DMS 273 (cell line): ENCODE results near the gene CEL.
A peak's percentile ranks its signal among the peaks of the same experiment; 100 is the strongest.

ENCODE experiments used
- DNase-seq: peaks from one replicate; lab custom pipeline; 2025; ENCODE audit not compliant: unreplicated experiment; lab: John Stamatoyannopoulos, UW

CEL gene

DNA sequence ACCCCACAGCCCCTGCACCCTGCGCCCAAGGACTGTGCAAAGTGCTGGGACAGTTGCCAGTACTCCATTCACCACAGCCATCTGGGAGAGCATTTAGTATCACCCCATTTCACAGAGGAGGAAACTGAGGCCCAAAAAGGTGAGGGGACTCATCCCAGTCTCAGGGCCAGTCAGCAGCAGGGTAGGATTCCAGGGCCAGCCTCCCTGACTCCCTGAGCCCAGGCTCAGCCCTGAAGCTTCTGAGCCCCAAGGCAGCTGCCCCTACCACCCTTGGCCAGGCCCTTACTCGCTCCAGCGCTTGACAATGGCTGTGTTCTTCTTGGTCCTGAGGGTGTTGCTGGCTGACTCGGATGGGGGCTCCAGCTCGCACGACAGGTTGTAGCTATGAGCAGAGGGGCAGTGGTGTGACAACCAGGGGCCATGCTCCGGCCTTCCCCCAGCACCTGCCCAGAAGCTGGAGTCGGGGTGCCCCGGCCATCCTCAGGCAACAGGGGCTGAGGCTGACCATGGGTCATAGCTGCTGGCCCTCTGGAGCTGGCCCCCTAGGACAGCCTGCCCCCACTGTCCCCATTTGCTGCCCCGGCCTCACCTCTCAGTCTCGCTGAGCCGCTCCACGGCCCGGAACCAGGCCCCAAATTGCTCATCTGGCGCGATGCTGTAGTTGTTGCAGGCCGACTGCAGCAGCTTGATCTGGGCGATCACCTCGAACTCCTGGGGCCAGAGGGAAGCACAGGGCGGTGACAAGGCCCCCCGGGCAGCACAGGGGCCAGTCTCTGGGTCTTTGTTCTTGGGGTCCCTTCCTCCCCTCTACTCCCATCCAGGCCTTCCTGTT is 40.6 kb downstream of the CEL start:
- DNase-seq, result no peak

DNA sequence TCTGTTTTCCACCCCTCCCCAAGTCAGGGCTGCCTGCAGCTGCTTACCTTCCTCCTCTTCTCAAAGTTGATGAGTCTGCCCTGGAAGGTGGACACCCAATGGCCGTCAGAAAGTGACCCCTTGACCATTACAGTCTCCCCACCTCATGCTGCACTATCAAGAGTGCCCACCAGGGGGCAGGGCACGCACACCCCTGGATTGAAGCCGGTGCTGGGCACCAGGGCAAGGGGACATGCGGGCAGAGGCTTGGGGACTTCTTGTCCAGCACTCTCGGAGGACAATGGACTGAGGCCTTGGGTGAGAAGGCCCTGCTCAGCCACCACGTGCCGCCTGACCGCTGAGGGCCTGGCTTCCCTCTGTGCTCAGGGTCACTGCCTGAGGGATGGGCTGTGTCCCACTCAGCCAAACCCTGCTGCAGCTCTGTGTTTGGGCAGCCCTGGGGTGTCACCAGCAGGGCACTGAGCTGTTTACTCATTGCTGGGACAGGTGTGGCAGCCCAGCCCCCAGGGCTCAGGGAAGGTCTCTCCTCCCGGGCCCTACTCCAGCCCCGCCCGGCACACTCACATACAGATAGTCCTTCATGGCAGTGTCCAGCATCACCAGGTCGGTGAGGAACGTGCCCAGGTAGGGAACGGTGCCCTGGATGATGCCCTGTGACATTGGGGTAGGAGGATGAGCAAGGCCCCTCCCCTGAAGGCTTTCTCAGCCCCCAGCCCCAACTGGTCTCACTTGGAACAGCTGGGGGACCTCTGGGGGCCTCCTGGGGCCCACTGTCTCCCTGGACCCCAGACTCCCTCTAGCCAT is 41.6 kb downstream of the CEL start:
- peak; percentile 47 for DNase-seq

DNA sequence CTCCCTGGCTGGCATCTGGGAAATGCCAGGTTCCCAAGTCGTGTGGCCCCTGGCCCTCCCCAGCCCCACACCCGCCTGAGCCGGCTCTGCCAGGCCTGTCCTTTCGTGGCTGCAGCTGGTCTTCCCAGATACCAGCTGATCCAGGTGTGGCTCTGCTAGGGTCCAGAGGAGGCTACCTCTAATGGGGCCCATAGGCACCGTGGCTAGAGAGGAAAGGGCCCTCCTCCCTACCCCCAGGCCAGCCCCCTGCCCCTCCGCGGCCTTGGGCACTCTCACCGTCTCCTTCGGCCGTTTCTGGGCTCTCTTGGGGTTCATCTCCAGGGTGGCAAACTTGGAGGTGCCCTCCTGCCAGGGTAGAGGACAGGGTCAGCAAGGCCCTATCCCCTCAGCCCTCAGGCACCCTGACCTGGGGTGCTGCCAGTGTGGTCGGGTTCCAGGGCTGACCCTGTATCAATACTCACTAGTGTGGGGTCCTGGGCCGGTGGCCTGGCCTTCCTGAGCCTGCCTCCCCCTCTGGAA is 42.3 kb downstream of the CEL start:
- no peak for DNase-seq

- DNase-seq, result no peak
These were observed 43.1 kb downstream of the CEL start for GRCh38 chr9:133104718-133105460.

DNA sequence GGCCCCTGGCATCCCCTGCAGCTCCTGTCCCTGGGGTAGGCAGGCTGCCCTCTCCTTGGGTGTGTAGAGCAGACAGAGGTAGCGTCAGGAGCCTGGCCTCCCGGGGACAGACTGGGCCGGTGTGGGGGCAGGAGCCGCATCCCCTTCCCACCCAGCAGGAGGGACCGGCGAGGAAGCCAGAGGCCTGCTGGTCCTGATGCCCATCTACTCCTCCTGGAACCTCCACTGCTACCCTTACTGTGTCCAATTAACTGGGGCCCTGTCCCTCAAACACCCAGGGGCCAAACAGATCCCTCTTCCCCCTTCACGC is 43.6 kb downstream of the CEL start:
- DNase-seq, result no peak

- no peak for DNase-seq
These were observed 44.9 kb downstream of the CEL start for GRCh38 chr9:133106511-133107244.

DNA sequence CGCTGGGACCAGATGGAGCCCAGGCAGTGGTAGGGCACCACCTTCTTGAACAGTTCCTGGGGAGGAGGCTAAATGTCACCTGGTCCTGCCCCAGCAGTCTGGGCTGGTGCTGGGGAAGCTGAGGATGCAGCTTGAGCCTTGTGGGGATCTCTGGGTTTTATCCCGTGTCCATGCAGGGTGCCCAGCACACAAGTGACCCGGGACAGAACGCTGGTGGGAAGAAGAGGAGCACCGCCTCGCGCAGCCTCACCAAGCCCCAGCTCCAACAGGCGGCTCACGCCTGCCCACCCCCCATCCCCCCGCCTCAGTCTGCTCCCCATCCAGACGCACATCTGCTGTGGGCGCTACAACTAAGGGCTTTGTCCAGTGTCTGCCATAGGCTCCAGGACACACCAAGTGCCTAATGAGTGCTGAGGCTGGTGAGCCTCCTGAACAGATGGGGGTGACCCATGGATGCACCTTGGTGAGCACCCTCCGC is 45.5 kb downstream of the CEL start:
- DNase-seq, result no peak

DNA sequence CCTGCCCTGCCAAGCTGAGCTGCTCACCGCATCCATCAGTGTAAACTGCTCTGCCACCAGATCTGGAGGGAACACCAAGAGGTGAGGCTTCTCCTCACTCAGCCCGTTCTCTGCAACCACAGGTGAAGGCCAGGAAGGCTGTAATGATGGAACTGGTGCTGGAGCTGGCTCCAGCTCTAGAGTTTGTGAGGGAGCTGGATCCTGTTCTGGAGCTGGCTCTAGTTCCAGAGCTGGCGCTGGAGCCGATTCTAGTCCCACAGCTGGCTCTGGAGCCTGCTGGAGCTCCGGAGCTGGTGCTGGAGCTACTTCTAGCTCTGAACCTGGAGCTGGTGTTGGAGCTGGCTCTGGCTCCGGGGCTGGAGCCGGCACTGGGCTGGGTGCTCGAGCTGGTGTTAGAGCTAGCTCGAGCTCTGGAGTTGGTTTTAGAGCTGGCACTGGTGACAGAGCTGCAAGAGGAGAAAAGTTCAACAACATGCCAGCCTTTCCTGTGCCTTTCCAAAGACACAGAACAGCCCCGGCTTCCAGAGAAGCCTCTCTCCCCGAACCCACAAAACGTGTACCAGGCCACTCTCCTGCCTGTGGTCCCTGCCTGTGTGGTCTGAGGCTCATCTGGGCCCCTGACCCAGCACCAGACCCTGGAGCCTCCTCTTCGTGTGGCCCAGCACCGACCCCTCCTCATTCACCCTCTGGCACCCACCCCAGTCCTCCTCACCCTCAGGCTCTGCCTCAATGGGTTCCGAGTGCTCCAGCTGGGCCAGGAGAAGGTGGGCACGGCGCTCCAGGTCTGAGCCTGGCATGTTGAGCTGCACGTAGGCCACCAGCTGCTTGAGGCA is 46.4 kb downstream of the CEL start:
- DNase-seq, result no peak

DNA sequence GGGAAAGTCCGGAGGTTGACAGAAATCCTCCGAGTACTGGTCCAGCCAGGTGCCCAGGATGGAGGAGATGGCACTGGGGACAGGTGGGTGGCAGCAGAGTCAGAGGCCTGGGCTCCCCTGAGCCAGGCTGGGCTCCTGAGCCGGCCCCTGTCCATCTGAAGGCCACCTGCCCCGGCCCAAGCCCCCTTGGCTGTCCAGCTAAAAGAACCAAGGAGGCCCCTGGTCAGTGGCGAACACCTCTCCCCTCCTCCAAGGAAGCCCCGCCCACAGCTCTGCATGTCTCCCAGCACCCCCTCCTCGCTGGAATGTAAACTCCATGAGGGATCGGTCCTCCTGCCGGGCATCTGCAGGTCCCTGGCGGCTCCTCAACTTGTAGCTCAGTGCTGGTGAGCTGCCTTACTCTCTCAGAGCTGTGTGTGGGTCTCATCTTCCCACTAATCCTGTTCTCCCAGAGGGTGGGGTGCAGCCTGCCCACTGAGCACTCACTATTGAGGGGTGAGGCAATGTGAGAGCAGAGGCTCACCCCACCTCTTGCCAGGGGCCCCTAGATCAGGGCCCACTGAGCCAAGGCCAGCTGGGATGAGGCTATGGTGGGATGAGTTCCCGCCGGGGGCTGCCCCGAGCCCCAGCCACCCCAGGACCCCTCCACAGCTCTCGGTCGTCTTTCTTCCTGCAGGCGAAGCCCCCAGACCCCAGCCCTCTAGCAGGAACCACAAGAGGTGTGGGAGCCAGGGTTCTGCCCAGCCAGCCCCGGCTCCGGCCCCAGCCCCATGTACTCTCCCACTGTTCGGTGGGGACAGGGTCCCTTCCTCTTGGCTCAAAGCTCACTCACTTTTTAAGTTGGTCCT is 47.2 kb downstream of the CEL start:
- DNase-seq, result no peak

- no peak for DNase-seq
These were observed 48.3 kb downstream of the CEL start for GRCh38 chr9:133109931-133110650.

GRCh38 chr9:133111808-133112662 is 50.3 kb downstream of the CEL start:
- no peak for DNase-seq

DNA sequence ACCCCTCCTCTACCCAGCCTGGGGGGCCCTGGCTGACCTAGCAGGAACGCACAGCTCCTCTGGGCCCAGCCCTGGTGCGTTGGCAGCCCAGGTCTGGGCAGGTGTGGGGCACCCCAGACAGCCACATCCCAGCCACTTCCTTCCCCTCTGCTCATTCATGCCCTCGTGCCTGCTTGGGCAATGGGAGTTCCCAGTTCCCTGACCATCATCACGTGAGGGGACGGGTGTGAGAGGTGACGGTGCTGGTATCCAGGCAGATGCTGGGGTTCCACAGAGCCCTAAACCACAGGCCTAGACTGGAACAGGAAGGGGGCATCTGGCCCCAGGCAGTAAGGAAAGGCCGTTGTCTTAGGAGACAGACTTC is 50.9 kb downstream of the CEL start:
- DNase-seq, result no peak

GRCh38 chr9:133113163-133113948 is 51.6 kb downstream of the CEL start:
- no peak for DNase-seq

DNA sequence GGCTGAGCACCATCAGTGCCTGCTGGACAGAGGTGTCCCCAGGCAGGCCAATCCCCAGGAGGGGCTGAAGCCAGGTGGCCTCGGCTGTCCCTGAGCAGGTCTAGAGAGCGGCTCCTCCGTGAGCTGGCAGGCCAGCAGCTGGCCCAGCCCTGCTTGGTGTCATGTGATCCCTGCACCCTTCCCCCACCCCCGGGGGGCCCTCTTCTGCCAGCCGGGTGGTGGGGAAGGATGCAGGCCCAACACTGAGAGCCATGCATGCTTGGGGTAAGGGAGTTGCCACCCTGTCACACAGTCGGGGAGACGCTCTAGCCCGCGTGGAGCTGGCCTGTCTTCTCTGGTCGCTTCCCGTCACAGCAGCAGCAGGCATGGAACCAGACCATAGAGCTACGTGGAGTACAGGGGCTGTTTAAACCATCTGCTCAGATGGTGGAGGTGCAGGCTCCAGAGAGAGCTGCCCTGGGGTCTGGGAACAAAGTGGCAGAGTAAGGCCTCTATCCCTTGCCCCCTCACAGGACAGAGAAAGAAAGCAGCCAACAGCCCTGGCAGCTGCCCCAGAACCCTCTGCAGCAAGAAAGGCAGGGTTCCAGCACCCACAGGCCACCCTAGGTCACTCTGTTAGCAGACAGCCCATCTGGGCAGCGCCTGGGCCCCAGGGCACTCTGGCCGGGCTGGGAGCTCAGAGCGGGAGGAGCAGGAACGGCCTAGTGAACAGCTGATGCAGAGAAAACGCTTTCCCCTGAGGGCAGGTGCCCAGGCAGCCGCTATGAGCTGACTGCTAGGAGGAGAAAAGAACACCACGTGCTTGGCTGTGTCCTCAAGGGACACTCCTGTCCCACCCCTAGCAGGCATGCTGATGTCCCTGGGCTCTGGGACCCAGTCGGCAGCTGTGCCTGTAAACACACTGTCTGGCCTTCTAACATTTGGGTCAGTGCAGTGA is 52.4 kb downstream of the CEL start:
- DNase-seq, result peak; percentile 87

GRCh38 chr9:133114886-133115603 is 53.3 kb downstream of the CEL start:
- DNase-seq, result peak; percentile 54
